ENCODE data around the gene ISOC2.

- no peak for TF ChIP-seq CTCF (IDR thresholded peaks at IDR 0.05)
- TF ChIP-seq POLR2A (IDR thresholded peaks at IDR 0.05): no peak
- no peak for TF ChIP-seq POLR2AphosphoS5 (IDR thresholded peaks at IDR 0.05)
Observed at GRCh38 chr19:55479045-55479444, 17.6 kb upstream of the ISOC2 start.
